Activated naive CD4-positive, alpha-beta T cell treated with anti-CD3 and anti-CD28 coated beads, Interleukin-2, amount 10 ng/mL, durations not matched to agents 7 days and 5 days (primary cell): ENCODE results near the gene ZFP92.
A peak's percentile ranks its signal among the peaks of the same experiment; 100 is the strongest.
"Not testable (repeated sequence)": the region's sequence is repeated elsewhere in the genome, so short reads cannot be mapped to it uniquely, and the experiment has no call there.

Experiments used
- CTCF ChIA-PET: fragments of 350-600 bp; sonication (Branson Sonifier 250); formaldehyde crosslinking; loops from one replicate; lab custom pipeline; 2021; ENCODE audit warnings: antibody characterized with exemption; lab: Charles Lee
- DNase-seq: peaks from one replicate; pipeline ENCODE4 v3.0.0-alpha.2; 2020
- H3K27ac Mint-ChIP-seq: one replicate; pipeline ENCODE4 v1.8.0; 2021; ENCODE audit warnings: mild to moderate bottlenecking, moderate library complexity, mixed read lengths
- H3K27me3 Mint-ChIP-seq: one replicate; pipeline ENCODE4 v1.8.0; 2021; ENCODE audit warnings: mild to moderate bottlenecking, mixed read lengths
- H3K36me3 Mint-ChIP-seq: one replicate; pipeline ENCODE4 v1.8.0; 2021; ENCODE audit warnings: mixed read lengths
- H3K4me1 Mint-ChIP-seq: one replicate; pipeline ENCODE4 v1.8.0; 2021; ENCODE audit warnings: mixed read lengths
- H3K4me3 Mint-ChIP-seq: one replicate; pipeline ENCODE4 v1.8.0; 2021; ENCODE audit warnings: mild to moderate bottlenecking, moderate library complexity, mixed read lengths
- H3K9me3 Mint-ChIP-seq: one replicate; pipeline ENCODE4 v1.8.0; 2021; ENCODE audit warnings: mixed read lengths

The ZFP92 gene

DNA sequence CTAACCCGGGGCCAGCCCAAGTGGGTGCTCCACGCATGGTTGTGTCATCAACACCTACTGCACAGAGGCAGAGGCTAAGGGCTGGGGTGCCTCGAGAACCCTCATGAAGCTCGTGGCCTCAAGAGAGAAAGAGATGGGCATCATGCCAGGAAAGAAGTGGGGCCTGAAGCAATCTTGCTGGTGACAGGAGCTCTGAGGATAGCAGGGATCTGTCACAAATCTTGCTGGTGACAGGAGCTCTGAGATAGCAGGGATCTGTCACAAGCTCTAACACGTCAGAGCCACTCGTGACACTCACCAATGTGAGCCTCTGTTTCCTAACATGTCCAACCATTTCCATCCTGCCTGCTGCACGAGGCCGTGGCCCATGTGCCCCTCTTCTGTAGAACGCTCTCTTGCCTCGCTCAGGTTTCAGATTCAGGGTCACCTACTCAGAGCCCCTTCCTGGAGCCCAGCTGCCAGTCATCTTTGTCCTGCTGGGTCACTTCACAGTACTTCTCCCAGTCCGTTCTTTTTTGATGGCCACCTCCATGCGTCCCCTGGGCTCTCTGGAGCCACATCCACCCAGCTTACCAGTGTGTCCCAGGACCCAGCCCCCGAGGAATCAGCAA, 31.2 kb upstream of the ZFP92 start:
- Mint-ChIP-seq H3K4me1 (no peaks in the 10 kb centered on the region), H3K4me3 (no peak overlapping the region), H3K9me3 (no peaks in the 10 kb centered on the region), H3K36me3 (no peaks in the 10 kb centered on the region), H3K27ac (no peak overlapping the region), H3K27me3 (no peaks in the 10 kb centered on the region)
- no peak for DNase-seq
- CTCF ChIA-PET: no interaction called here

DNA sequence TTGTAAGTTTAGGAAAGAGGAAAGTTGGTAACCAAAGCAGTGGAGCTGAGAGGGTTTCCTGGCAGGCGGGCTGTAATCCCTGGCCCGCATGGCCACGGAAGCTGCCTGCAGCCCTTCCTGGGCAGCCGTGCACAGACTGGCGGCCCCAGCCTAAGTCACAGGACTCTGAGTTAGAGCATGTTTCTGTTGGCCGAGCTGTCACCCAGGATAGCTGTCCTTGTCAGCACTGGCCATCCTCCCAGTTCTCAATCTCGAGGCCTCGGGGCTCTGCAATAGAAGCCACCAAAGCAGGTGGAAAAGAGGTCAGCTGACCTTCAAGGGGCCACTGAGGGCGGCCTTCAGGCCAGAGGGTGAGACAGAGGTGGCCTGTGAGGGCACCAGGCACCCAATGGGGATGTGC, 30.6 kb upstream of the ZFP92 start:
- no peaks in the 10 kb centered on the region for H3K36me3 Mint-ChIP-seq

DNA sequence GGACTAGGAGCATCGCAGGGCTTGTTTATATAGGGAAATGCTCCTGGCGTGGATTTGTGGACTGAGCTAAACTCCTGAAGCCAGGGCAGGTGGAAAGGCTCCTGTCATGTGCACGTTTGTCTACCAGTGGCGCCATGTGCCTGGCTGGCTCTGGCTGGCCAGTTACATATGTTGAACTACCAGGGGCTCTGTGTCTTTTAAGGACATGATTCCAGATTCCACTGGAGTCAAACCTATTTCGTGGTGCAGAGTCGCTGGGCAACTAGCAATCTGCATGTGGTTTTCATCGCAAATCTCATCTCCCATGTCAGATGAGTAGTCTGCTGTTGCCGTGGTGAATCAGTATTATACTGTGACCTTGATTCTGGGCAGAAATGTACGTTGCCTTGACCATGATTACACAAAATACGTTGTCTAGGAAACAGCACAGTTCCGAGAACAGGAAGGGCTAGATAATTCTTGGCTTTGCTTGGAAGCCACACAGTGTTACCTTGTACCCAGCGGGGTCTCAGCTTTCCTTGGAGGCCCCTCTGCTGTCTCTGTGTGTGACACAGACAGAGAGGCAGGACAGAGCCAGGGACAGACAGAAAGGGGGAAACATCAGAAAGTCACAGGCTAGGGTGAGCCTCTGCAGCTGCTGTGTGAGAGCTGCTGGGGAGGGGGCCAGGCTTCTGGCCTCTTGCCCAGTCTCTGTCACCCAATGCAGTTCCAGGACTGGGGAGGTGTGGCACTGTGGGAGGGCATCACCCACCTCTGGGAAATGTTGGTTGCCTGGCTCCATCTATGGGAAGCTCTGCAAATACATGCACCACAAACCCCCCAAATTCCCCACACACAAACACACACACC, 29.4 kb upstream of the ZFP92 start:
- no peak overlapping the region for H3K4me3 Mint-ChIP-seq
- CTCF ChIA-PET: no interaction called here
- H3K4me1 Mint-ChIP-seq: no peaks in the 10 kb centered on the region
- DNase-seq: peak; percentile 53
- no peak overlapping the region for H3K27ac Mint-ChIP-seq
- H3K27me3 Mint-ChIP-seq: no peaks in the 10 kb centered on the region
- H3K9me3 Mint-ChIP-seq: no peaks in the 10 kb centered on the region
- no peaks in the 10 kb centered on the region for H3K36me3 Mint-ChIP-seq

More for the DNA sequence above, 30.6 kb upstream of the ZFP92 start:
- Mint-ChIP-seq H3K9me3 (no peaks in the 10 kb centered on the region), H3K4me3 (no peak overlapping the region), H3K4me1 (no peaks in the 10 kb centered on the region), H3K27ac (no peak overlapping the region), H3K27me3 (no peaks in the 10 kb centered on the region)
- CTCF ChIA-PET: no interaction called here
- DNase-seq: no peak

DNA sequence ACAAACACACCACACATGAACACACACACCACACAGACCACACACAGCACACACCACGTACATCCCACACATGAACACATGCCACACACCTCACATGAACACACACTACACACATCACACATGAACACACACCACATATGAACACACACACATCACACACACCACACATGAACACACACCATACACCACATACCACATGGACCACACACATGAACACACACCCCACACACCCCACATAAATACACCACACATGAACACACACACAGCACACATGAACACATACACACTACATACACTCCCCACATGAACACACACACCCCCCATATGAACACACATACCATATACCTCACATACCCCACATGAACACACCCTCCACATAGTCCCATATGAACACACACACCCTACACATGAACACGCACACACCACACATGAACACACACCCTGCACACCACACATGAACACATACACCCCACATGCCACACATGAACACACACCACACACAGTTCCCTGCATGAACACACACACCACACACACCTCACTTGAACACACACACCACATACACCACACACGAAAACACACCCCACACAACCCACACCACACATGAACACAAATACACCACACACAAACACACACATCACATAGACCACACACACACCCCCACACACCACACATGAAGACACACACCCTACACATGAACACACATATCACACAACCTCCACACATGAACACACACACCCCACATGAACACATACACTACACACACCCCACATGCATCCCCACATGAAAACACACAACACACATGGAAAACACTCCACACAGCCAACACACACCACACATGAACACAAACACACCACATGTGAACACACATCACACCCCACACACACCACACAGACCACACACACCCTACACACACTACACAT, 28.4 kb upstream of the ZFP92 start:
- CTCF ChIA-PET: no interaction called here
- Mint-ChIP-seq H3K36me3 (no peaks in the 10 kb centered on the region), H3K4me1 (no peaks in the 10 kb centered on the region), H3K9me3 (no peaks in the 10 kb centered on the region), H3K27me3 (no peaks in the 10 kb centered on the region), H3K4me3 (no peak overlapping the region), H3K27ac (no peak overlapping the region)
- no peak for DNase-seq

DNA sequence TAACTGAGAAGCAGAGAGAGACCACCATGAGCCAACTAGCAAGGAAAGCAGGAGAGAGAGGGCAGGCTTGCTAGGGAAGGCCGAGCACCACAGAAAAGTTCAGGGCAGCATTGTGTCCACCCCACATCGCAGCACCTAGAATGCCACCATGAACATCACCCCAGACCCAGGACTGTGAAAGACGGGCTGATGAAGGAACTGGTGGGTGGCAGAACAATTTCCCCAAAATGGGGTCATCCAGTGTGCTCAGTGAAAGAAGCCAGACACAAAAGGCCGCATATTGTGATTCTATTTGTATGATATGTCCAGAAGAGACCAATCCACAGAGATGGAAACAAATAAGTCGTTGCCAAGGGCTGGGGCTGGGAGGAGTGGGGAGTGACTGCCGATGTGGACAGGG, 26.9 kb upstream of the ZFP92 start:
- Mint-ChIP-seq H3K4me3 (no peak overlapping the region), H3K27me3 (no peaks in the 10 kb centered on the region), H3K36me3 (no peaks in the 10 kb centered on the region), H3K27ac (no peak overlapping the region), H3K4me1 (no peaks in the 10 kb centered on the region), H3K9me3 (no peaks in the 10 kb centered on the region)
- DNase-seq: no peak
- CTCF ChIA-PET: no interaction called here

DNA sequence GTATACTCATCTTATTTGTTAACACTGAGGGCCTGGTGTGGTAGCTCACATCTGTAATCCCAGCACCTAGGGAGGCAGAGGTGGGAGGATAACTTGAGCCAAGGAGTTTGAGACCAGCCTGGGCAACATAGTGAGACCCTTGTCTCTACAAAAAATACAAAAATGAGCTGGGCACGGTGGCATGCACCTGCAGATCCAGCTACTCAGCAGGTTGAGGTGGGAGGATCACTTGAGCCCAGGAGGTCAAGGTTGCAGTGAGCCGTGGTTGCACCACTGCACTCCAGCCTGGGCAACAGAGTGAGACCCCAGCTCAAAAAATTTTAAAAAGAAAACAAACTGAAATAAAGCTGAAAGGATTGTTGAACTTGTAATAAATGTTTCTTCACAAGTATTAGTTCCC, 26.3 kb upstream of the ZFP92 start:
- H3K27me3 Mint-ChIP-seq, H3K27ac Mint-ChIP-seq, H3K36me3 Mint-ChIP-seq, H3K4me1 Mint-ChIP-seq, H3K9me3 Mint-ChIP-seq, H3K4me3 Mint-ChIP-seq, DNase-seq: not testable (repeated sequence)
- CTCF ChIA-PET: interaction anchor here (0.7 kb wide), 1 partner anchor 9 kb away, joined by 3 read pairs; no protein-coding TSS in a partner anchor

DNA sequence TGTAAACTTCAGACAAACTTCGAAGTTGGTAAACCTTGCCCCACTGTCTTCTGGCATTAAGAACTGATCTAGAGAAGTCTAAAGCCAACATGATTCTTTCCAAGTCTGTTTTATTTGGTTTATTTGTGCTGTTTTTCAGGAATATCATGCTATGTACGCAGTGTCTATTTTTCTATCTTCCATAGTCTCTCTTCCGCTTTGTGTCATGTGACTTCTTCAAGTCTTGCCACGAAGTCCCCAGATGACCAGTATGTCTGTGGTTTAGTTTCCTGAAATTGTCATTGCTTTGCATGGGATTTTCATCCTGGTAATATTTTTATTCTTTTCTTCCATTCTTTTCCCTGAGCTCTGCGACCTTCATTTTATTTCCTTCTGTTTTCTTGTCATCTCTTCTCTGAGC, 25.2 kb upstream of the ZFP92 start:
- no peaks in the 10 kb centered on the region for H3K27me3 Mint-ChIP-seq
- no peaks in the 10 kb centered on the region for H3K4me1 Mint-ChIP-seq
- no peak overlapping the region for H3K4me3 Mint-ChIP-seq
- CTCF ChIA-PET: interaction anchor here (0.7 kb wide), 1 partner anchor 11 kb away, joined by 3 read pairs; no protein-coding TSS in a partner anchor
- DNase-seq: no peak
- no peak overlapping the region for H3K27ac Mint-ChIP-seq
- no peaks in the 10 kb centered on the region for H3K36me3 Mint-ChIP-seq
- H3K9me3 Mint-ChIP-seq: no peaks in the 10 kb centered on the region

DNA sequence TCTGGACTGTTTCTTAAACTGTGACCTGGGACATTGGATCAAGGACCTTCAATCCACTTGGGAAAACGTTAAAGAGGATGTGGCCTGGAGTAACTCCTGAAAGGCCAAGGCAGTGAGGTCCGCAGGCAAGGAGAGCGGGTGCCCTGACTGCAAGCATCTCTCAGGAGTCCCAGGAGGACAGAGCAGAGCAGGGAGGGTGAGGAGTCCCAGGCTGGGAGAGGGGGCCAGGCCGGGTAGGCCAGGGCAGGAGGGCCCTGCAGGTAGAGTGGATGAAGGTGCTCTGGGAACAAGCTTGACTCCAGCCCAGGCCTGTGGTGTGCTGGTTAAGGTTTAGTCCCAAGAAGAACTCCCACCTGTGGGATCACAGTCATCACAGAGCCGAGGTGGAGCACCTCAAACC, 23.9 kb upstream of the ZFP92 start:
- H3K9me3 Mint-ChIP-seq: no peaks in the 10 kb centered on the region
- DNase-seq: no peak
- no peak overlapping the region for H3K4me3 Mint-ChIP-seq
- H3K36me3 Mint-ChIP-seq: no peaks in the 10 kb centered on the region
- H3K4me1 Mint-ChIP-seq: no peaks in the 10 kb centered on the region
- H3K27ac Mint-ChIP-seq: peak overlapping the region; percentile 45
- CTCF ChIA-PET: no interaction called here
- H3K27me3 Mint-ChIP-seq: no peaks in the 10 kb centered on the region

DNA sequence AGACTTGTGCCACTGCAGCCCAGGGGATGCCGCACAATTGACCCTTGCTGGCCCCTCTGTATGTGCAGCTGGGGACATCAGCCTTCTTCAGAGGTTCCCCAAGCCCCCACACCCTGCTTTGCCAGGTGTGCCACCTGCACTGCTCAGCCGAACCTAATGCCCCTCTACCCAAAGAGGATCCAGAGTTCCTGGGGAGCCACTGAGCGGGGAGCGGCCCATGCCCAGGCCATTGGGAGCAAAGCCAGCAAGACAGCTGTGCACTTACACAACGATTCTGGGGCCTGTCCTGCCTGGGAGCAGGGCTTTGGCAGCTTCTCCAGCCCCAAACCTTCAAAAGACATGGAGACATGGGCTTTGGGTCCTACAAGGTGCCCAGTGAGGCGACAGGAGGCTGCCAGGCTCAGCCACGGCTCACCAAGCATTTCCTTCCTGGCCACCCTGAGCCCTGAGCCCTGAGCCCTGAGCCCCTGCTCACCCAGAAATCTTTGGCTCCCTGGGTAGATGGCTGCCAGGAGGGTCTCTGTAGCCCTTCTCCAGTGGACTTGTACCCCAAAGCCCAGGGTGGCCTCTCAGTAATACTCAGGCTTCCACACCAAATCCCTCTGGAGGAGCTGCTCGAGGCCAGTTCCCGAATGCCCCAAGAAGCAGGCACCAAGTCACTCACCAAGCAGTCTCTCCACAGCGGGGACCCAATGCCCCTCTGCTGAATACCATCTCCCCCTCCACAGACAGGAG, 23.1 kb upstream of the ZFP92 start:
- Mint-ChIP-seq H3K9me3 (no peaks in the 10 kb centered on the region), H3K27ac (no peak overlapping the region), H3K4me3 (no peak overlapping the region), H3K4me1 (no peaks in the 10 kb centered on the region), H3K36me3 (no peaks in the 10 kb centered on the region), H3K27me3 (no peaks in the 10 kb centered on the region)
- CTCF ChIA-PET: interaction anchor here (1.2 kb wide), 1 partner anchor 11 kb away, joined by 4 read pairs; no protein-coding TSS in a partner anchor
- DNase-seq: no peak

DNA sequence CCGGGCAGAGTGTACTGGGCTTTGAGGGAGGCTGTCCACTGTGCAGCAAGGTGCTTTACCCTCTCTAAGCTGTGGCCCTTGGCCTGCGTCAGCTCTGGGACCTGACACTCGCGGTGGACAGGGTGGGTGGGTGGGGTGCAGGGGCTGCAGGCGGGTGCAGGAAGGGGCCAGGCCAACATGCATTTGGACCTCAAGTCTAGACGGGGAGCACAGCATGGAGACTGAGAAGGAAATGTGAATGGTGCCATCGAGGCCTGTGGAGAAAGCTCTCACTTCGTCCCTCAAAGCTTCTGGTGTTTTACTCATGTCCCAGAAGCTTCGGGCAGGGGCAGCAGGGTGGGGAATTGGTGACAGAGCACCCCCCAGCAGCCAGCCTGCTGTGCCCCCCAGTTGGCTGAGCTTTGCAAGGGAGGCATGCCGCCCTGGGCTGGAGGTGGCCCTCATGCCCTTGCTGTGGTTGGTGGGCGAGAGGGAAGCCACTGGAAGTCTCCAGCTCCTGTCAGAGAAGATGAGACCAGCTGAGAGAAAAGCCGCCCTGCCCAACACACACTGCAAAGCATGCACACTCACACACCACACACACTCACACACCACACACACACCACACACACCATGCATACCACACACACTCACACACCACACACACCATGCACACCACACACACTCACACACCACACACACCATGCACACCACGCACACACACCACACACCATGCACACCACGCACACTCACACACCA, 22.4 kb upstream of the ZFP92 start:
- Mint-ChIP-seq H3K4me1 (peaks cover 1% of the 10 kb centered on the region), H3K27ac (no peak overlapping the region)
- CTCF ChIA-PET: interaction anchor here (1.2 kb wide), 1 partner anchor 10 kb away, joined by 4 read pairs; no protein-coding TSS in a partner anchor

DNA sequence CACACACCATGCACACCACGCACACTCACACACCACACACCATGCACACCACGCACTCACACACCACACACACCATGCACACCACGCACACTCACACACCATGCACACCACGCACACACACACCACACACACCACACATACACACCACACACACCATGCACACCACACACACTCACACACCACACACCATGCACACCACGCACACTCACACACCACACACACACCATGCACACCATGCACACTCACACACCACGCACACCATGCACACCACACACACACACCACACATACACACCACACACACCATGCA, 21.9 kb upstream of the ZFP92 start:
- not testable (repeated sequence) for H3K27ac Mint-ChIP-seq, DNase-seq, H3K4me1 Mint-ChIP-seq, H3K9me3 Mint-ChIP-seq, H3K27me3 Mint-ChIP-seq, H3K4me3 Mint-ChIP-seq, H3K36me3 Mint-ChIP-seq
- CTCF ChIA-PET: interaction anchor here (1.2 kb wide), 1 partner anchor 10 kb away, joined by 4 read pairs; no protein-coding TSS in a partner anchor

More for the DNA sequence above, 22.4 kb upstream of the ZFP92 start:
- Mint-ChIP-seq H3K36me3 (no peaks in the 10 kb centered on the region), H3K4me3 (no peak overlapping the region), H3K9me3 (no peaks in the 10 kb centered on the region), H3K27me3 (peaks cover 4% of the 10 kb centered on the region)
- no peak for DNase-seq

DNA sequence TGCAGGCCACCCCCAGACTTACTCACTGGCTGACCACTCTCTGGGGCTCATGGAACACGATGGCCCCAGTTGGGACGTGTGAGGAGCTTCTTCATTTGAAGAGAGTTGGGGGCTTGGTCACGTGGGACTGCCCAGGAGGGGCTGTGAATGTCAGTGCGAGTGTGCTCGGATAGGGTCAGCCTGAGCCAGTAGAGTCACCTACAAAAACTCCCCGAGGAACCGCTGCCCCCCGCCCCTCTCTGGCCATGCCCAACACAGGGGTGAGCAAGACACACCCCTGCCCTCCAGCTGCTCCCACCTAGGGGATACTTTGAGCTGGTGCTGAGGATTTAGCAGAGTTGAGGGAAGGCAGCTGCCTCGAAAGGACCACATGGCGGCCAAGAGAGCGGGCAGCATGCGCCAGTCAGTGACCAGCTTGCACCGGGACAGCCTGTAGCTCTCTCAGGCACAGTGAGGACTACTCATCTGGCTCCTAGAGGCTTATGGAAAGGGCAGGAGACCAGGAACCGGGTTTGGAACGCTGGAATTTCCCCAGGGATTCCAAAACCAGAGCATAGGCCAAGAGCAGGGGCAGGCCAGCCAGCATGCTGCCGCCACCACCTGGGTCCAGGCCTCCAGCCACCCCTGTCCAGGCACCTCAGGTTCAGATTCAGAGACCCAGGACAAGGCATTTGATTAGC, 18.5 kb upstream of the ZFP92 start:
- CTCF ChIA-PET: no interaction called here
- Mint-ChIP-seq H3K27ac (no peak overlapping the region), H3K36me3 (no peaks in the 10 kb centered on the region), H3K9me3 (no peaks in the 10 kb centered on the region), H3K4me1 (peaks cover 20% of the 10 kb centered on the region), H3K27me3 (peaks cover 4% of the 10 kb centered on the region), H3K4me3 (no peak overlapping the region)
- no peak for DNase-seq

DNA sequence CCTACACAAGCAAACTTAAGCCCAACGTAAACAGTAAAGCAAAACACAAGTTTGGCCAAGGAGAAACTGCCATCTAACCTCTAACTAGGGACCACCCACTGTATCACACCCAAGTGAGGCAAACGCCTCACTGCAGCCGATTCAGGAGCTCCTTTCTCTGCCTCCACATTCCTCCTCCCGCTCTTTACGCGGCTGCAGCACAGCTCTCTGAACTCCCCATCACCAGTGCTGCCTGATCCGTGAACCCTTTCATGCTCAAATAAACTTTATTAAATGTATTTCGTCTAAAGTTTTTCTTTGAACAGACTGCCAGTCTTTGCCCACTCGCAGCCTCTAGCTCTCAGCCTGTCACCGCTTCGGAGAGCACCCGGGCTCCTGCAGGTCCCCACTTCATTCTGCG, 16.7 kb upstream of the ZFP92 start:
- no peak for DNase-seq
- Mint-ChIP-seq H3K27ac (no peak overlapping the region), H3K27me3 (peaks cover 4% of the 10 kb centered on the region), H3K9me3 (no peaks in the 10 kb centered on the region), H3K4me1 (peaks cover 20% of the 10 kb centered on the region), H3K36me3 (no peaks in the 10 kb centered on the region), H3K4me3 (no peak overlapping the region)
- CTCF ChIA-PET: no interaction called here
